Lung (tissue), 12 donors: ENCODE data around the gene RPL7A. TPM values are rescaled to one million over a fixed set of nuclear protein-coding genes. Genes with fewer than 3 reads are reported as not detected.

ENCODE experiments used
- ATAC-seq: fragments of 200-7000 bp; cut with Tn5 transposase; one replicate; pipeline ENCODE4 v1.9.1; 2020; ENCODE audit warnings: moderate number of reproducible peaks; ENCODE audit not compliant: insufficient read depth, low FRiP score
- DNase-seq, 3 donors: peaks; one replicate each; pipeline ENCODE4 v3.0.0-alpha.2; 2013 to 2017
- H3K27ac ChIP-seq, 2 donors: one replicate each; pipeline ENCODE4 v1.5.1; 2013; ENCODE audit warnings: mild to moderate bottlenecking in 2 of 2, moderate library complexity in 2 of 2, control low read depth in 1 of 2, inconsistent platforms in 1 of 2, low read depth in 1 of 2, low read length in 1 of 2
- H3K27me3 ChIP-seq, 3 donors: one replicate each; pipeline ENCODE4 v1.5.1; 2013; ENCODE audit warnings: low read length in 2 of 3; ENCODE audit not compliant: control insufficient read depth in 3 of 3, insufficient read depth in 3 of 3
- H3K36me3 ChIP-seq, 4 donors: one replicate each; pipeline ENCODE4 v1.5.1; 2013; ENCODE audit warnings: low read length in 4 of 4, mild to moderate bottlenecking in 1 of 4, moderate library complexity in 1 of 4; ENCODE audit not compliant: control insufficient read depth in 4 of 4, insufficient read depth in 4 of 4
- H3K4me1 ChIP-seq, 5 donors: one replicate each; pipeline ENCODE4 v1.5.1; 2013; ENCODE audit warnings: low read length in 5 of 5, mild to moderate bottlenecking in 2 of 5, moderate library complexity in 1 of 5; ENCODE audit not compliant: control insufficient read depth in 5 of 5, insufficient read depth in 5 of 5
- H3K4me3 ChIP-seq: one replicate; pipeline ENCODE4 v1.5.1; 2013; ENCODE audit warnings: mild to moderate bottlenecking, control low read depth, moderate library complexity
- H3K9ac ChIP-seq, 2 donors: one replicate each; pipeline ENCODE4 v1.5.1; 2013; ENCODE audit warnings: low read length in 2 of 2, control low read depth in 1 of 2; ENCODE audit not compliant: insufficient read depth in 1 of 2
- H3K9me3 ChIP-seq, 4 donors: one replicate each; pipeline ENCODE4 v1.5.1; 2013; ENCODE audit warnings: low read length in 3 of 4, mild to moderate bottlenecking in 1 of 4, moderate library complexity in 1 of 4; ENCODE audit not compliant: control insufficient read depth in 4 of 4, insufficient read depth in 3 of 4
- WGBS, 2 donors: extraction: QIAGEN DNeasy Blood & Tissue Kit; methylation state at CpG; one replicate each; pipeline ENCODE4 v1.1.7; 2013; 5-methylcytosine and 5-hydroxymethylcytosine counted together
- polyA plus RNA-seq, 2 donors: library from polyadenylated mRNA; stranded (reverse); fragments of 200-250 nt; gene quantifications; one replicate each; pipeline ENCODE4 v1.2.1, GENCODE V29; 2013
- total RNA-seq, 2 donors: library from RNA; depleted of rRNA in 1 of 2; stranded (reverse); fragments of >200 nt in 1 of 2; gene quantifications; one replicate each; pipeline ENCODE4 v1.2.1, GENCODE V29; 2014 to 2021
- TF ChIP-seq, protein P1 (sequence below): IDR thresholded peaks from 2 replicates; pipeline ENCODE4 v1.5.1; 2012; ENCODE audit warnings: mild to moderate bottlenecking; ENCODE audit errors: control extremely low read depth, extremely low read depth
- donor health status: control.
- donor health status: control.
- donor health status: Bipolar disorder and iron deficiency.
- donor health status: healthy.
- donor health status: DM: yes; HTN: yes; CAD: no.

Gene RPL7A
- total and polyA plus RNA-seq, 4 donors, result 1,412 to 3,573 (median 2,118) TPM

DNA sequence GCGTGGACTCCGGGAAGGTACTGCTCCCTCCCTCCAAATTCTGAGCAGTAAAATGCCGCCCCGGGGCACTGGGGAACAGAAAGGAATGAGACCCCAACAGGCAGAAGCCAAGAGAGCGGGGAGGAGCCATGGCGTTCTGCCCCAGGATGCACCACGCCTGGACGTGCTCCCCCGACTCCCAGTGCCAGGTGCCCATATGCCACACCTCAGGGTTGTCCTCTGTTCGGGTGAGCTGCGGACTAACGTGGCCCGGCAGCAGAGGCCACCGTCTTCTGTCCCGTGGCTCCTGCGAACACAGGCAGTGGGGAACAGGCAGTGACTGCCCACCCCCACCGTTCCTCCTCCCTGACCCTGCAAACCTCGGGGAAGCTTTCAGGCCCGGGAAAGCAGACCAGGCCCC, 16.8 kb upstream of the RPL7A start:
- H3K9me3 ChIP-seq, result no peaks in the 10 kb centered on the region
- no peak overlapping the region for H3K4me3 ChIP-seq
- peaks cover 0 to 10% (median 3%) of the 10 kb centered on the region in 5 donors for H3K4me1 ChIP-seq
- H3K9ac ChIP-seq, result no peak overlapping the region
- ATAC-seq, result no peak
- no peak overlapping the region for H3K27ac ChIP-seq
- TF ChIP-seq, protein P1, sequence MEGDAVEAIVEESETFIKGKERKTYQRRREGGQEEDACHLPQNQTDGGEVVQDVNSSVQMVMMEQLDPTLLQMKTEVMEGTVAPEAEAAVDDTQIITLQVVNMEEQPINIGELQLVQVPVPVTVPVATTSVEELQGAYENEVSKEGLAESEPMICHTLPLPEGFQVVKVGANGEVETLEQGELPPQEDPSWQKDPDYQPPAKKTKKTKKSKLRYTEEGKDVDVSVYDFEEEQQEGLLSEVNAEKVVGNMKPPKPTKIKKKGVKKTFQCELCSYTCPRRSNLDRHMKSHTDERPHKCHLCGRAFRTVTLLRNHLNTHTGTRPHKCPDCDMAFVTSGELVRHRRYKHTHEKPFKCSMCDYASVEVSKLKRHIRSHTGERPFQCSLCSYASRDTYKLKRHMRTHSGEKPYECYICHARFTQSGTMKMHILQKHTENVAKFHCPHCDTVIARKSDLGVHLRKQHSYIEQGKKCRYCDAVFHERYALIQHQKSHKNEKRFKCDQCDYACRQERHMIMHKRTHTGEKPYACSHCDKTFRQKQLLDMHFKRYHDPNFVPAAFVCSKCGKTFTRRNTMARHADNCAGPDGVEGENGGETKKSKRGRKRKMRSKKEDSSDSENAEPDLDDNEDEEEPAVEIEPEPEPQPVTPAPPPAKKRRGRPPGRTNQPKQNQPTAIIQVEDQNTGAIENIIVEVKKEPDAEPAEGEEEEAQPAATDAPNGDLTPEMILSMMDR, result no peak
- H3K27me3 ChIP-seq, result no peaks in the 10 kb centered on the region
- DNase-seq, result no peak
- WGBS, 2 donors, result 92 to 94% methylated on average over 19 of the region's 19 CpGs
- H3K36me3 ChIP-seq, result peaks cover 14 to 38% (median 24%) of the 10 kb centered on the region in 4 donors

DNA sequence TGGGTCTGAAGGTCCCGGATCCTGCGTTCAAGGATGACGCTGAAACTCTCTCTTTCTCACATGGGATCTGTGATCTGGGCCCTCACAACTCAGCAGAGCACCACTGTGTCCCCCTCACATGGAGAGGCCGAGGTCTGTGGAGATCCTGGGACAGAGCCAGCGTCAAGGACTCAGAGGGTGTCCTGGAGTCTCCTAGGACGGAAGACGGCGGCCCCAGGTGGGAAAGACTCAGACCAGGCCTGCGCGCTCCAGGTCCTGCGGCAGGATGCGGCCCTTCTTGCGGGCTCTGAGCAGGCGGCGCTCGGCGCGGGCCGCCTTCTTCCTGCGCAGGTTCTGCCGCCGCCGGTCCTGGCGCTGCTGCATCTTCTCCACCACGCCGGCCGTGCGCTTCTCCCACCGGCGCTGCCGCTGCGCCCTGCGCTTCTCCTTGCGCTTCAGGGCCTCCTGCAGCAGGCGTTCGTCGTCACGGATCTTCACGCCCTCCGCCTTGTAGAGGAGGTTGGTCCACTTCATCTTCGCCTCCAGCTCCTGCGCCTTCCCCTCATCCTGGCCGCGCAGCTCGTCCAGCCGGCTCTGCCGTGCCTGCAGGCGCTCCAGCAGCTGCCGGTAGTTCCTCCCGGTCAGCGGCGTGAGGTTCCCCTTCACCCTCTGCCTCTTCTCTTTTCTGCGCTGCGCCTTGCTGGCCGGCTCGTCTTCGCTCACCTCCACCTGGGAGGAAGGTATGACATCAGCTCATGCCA, 16.2 kb upstream of the RPL7A start:
- H3K9ac ChIP-seq, result no peak overlapping the region
- no peaks in the 10 kb centered on the region for H3K27me3 ChIP-seq
- no peak overlapping the region for H3K4me3 ChIP-seq
- no peak overlapping the region for H3K27ac ChIP-seq
- TF ChIP-seq, protein P1, result no peak
- no peaks in the 10 kb centered on the region for H3K9me3 ChIP-seq
- DNase-seq, result no peak
- peaks cover 0 to 14% (median 3%) of the 10 kb centered on the region in 5 donors for H3K4me1 ChIP-seq
- ATAC-seq, result no peak
- 96 to 99% methylated on average over 55 to 57 of the region's 57 CpGs for WGBS, 2 donors
- H3K36me3 ChIP-seq, result peaks cover 14 to 38% (median 24%) of the 10 kb centered on the region in 4 donors

DNA sequence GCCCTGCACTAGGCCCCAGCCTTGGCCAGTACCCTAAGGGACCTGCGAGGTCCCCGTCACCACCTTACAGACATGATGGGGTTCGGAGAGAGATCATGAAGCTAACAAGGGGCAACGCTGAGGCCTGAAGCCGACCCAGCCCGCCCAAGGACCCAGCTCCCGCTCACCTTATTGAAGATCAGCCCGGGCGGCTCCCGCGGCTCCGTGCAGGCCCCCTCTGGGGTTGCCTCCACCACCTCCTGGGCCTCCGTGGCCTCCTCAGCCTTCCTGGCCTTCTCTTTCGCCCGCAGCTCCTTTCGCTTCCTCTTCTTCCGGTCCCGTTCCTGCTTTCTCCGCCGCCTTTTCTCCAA, 15.7 kb upstream of the RPL7A start:
- H3K4me1 ChIP-seq, result peaks cover 0 to 14% (median 3%) of the 10 kb centered on the region in 5 donors
- H3K27ac ChIP-seq, result no peak overlapping the region
- 91 to 95% methylated on average over 20 of the region's 20 CpGs for WGBS, 2 donors
- no peaks in the 10 kb centered on the region for H3K27me3 ChIP-seq
- H3K9me3 ChIP-seq, result no peaks in the 10 kb centered on the region
- peaks cover 14 to 38% (median 24%) of the 10 kb centered on the region in 4 donors for H3K36me3 ChIP-seq
- H3K9ac ChIP-seq, result no peak overlapping the region
- ATAC-seq, result no peak
- TF ChIP-seq, protein P1, result no peak
- H3K4me3 ChIP-seq, result no peak overlapping the region
- no peak for DNase-seq

DNA sequence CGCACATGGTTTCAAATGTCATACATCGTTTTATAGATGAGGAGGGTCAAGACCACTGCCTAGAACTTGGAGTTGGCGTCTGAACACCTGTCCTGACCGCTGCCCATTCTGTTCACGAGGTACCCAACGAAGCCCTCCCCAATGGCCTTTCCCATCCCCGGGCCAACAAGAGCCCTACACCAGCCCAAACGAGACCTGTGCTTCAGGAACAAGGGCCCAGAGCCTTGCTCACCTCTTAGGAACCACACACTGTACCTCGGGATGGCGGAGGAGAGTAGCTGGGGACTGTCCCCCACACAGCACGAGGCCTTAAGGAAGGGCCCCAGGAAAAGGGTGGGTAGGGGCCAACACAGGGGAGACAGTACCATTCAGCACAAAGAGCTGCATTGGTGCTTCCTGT, 15.0 kb upstream of the RPL7A start:
- no peaks in the 10 kb centered on the region for H3K27me3 ChIP-seq
- H3K9me3 ChIP-seq, result no peaks in the 10 kb centered on the region
- TF ChIP-seq, protein P1, result no peak
- no peak for ATAC-seq
- DNase-seq, result no peak
- peaks cover 0 to 14% (median 3%) of the 10 kb centered on the region in 5 donors for H3K4me1 ChIP-seq
- WGBS, 2 donors, result 92 to 95% methylated on average over 11 of the region's 11 CpGs
- H3K9ac ChIP-seq, result no peak overlapping the region
- H3K27ac ChIP-seq, result no peak overlapping the region
- no peak overlapping the region for H3K4me3 ChIP-seq
- peaks cover 14 to 38% (median 24%) of the 10 kb centered on the region in 4 donors for H3K36me3 ChIP-seq
